HL-60/S4 treated with retinoic acid at 250 ng/mL for 4 days and 3 days (cell line): ENCODE measurements around the gene KANSL1L.
"Not testable (repeated sequence)": the region's sequence is repeated elsewhere in the genome, so short reads cannot be mapped to it uniquely, and the experiment has no call there.

ENCODE experiments used
- in situ Hi-C: fragments of 300-500 bp; cut with MboI; formaldehyde crosslinking; loops from 2 replicates; pipeline ENCODE4 v1.7.0; 2022; ENCODE audit warnings: low sequenced_read_pairs

KANSL1L gene

GRCh38 chr2:210179351-210179990, 8.3 kb upstream of the KANSL1L start:
- in situ Hi-C loops = no loop called here

- in situ Hi-C loops = no loop called here
Observed at GRCh38 chr2:210177769-210178168, 6.6 kb upstream of the KANSL1L start.

GRCh38 chr2:210177115-210177514, 5.9 kb upstream of the KANSL1L start:
- in situ Hi-C loops = not testable (repeated sequence)

GRCh38 chr2:210174086-210174485, 2.9 kb upstream of the KANSL1L start:
- in situ Hi-C loops = no loop called here

GRCh38 chr2:210172219-210172575, 988 bp upstream of the KANSL1L start:
- in situ Hi-C loops = no loop called here

GRCh38 chr2:210170446-210171303, 534 bp downstream of the KANSL1L start:
- in situ Hi-C loops = no loop called here

- in situ Hi-C loops = no loop called here
Observed at GRCh38 chr2:210170196-210170445, 1.1 kb downstream of the KANSL1L start.

- in situ Hi-C loops = no loop called here
Observed at GRCh38 chr2:210169516-210170195, 1.6 kb downstream of the KANSL1L start.

GRCh38 chr2:210167227-210167626, 4.0 kb downstream of the KANSL1L start:
- in situ Hi-C loops = no loop called here

- in situ Hi-C loops = no loop called here
Observed at GRCh38 chr2:210162466-210163124, 8.6 kb downstream of the KANSL1L start.

- in situ Hi-C loops = no loop called here
Observed at GRCh38 chr2:210159059-210159458, 12.2 kb downstream of the KANSL1L start.

GRCh38 chr2:210158236-210158635, 13.0 kb downstream of the KANSL1L start:
- in situ Hi-C loops = no loop called here

GRCh38 chr2:210157526-210157925, 13.7 kb downstream of the KANSL1L start:
- in situ Hi-C loops = no loop called here

- in situ Hi-C loops = no loop called here
Observed at GRCh38 chr2:210147614-210148013, 23.6 kb downstream of the KANSL1L start.

GRCh38 chr2:210132239-210132638, 39.0 kb downstream of the KANSL1L start:
- in situ Hi-C loops = no loop called here

GRCh38 chr2:210128961-210129360, 42.2 kb downstream of the KANSL1L start:
- in situ Hi-C loops = no loop called here

GRCh38 chr2:210113614-210114235, 57.5 kb downstream of the KANSL1L start:
- in situ Hi-C loops = no loop called here

GRCh38 chr2:210112871-210113270, 58.3 kb downstream of the KANSL1L start:
- in situ Hi-C loops = no loop called here

GRCh38 chr2:210099940-210100339, 71.3 kb downstream of the KANSL1L start:
- in situ Hi-C loops = no loop called here

- in situ Hi-C loops = no loop called here
Observed at GRCh38 chr2:210094787-210095186, 76.4 kb downstream of the KANSL1L start.

- in situ Hi-C loops = no loop called here
Observed at GRCh38 chr2:210092791-210093190, 78.4 kb downstream of the KANSL1L start.
